Body of pancreas (tissue), 4 donors: ENCODE data around the gene FBXO46. TPM values are rescaled to one million over a fixed set of nuclear protein-coding genes. Genes with fewer than 3 reads are reported as not detected.

ENCODE experiments used
- ATAC-seq: fragments of 150-250 bp; one replicate; pipeline ENCODE4 v1.9.1; 2016
- DNase-seq, 4 donors: peaks; one replicate each; pipeline ENCODE4 v3.0.0-alpha.2; 2019
- H3K27ac ChIP-seq, 4 donors: fragments of 200-600 bp; sonication (generic); 1 replicate in 3 of 4; 2 replicates in 1 of 4; pipeline versions ENCODE4 v1.5.1 to v1.6.1; 2016 to 2019; ENCODE audit warnings: mild to moderate bottlenecking in 1 of 4, mixed read lengths in 1 of 4, moderate library complexity in 1 of 4
- H3K27me3 ChIP-seq, 2 donors: fragments of 200-600 bp; sonication (generic); one replicate each; pipeline ENCODE4 v1.6.0; 2016; ENCODE audit warnings: mild to moderate bottlenecking in 1 of 2
- H3K36me3 ChIP-seq, 2 donors: fragments of 200-600 bp; sonication (generic); replicated peaks in 1 of 2; 2 replicates each; pipeline ENCODE4 v1.5.1; 2016; ENCODE audit warnings: low read depth in 2 of 2; ENCODE audit not compliant: insufficient read depth in 1 of 2
- H3K4me1 ChIP-seq: fragments of 200-600 bp; sonication (generic); one replicate; pipeline ENCODE4 v1.6.0; 2016
- H3K4me3 ChIP-seq, 2 donors: fragments of 200-600 bp; sonication (generic); 1 replicate in 1 of 2; 2 replicates in 1 of 2; pipeline ENCODE4 v1.5.1; 2016 to 2019
- H3K9me3 ChIP-seq, 3 donors: fragments of 200-600 bp; sonication (generic); 1 replicate in 2 of 3; 2 replicates in 1 of 3; pipeline ENCODE4 v1.5.1; 2016
- POLR2A ChIP-seq, 3 donors: fragments of 450-650 bp; IDR thresholded peaks; one replicate each; pipeline ENCODE4 v1.6.1; 2016; ENCODE audit warnings: antibody characterized with exemption in 3 of 3, mild to moderate bottlenecking in 2 of 3
- WGBS, 2 donors: methylation state at CpG; one replicate each; pipeline ENCODE4 v1.1.5; 2017; 5-methylcytosine and 5-hydroxymethylcytosine counted together
- intact Hi-C: fragments of 100-400 bp; cut with DNase I; formaldehyde crosslinking; loops from one replicate; pipeline ENCODE4 v1.15.1; 2023
- total RNA-seq, 2 donors: library from RNA; depleted of rRNA; stranded (reverse); fragments of >200 nt; gene quantifications; one replicate each; pipeline ENCODE4 v1.1.0, GENCODE V29; 2016
- TF ChIP-seq, protein P1 (sequence below), 7 experiments: fragments of 450-650 bp in 4 of 7; fragments of 200-600 bp in 3 of 7; sonication (generic) in 3 of 7; IDR thresholded peaks; one replicate each; pipeline ENCODE4 v1.5.1; 2016 to 2019; ENCODE audit warnings: antibody characterized with exemption in 7 of 7

The FBXO46 gene
- total RNA-seq, 2 donors from 2014 or later = 7.8 to 11.9 TPM

DNA sequence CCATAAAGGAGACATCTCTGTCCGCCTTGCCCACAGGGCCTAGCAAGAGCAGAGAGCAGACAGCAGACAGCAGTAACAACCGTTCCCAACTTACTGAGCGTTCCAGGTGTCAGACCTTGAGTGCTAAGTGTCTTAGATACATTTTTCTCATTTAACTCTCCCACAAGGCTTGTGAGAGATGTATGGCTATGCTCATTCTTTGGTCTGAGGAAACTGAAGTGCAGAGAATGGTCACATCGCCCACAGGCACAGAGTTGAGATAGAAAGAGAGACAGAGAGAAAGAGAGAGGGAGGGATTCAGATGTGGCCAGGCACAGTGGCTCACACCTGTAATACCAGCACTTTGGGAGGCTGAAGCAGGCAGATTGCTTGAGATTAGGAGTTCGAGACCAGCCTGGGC, 16.8 kb upstream of the FBXO46 start:
- ATAC-seq (no peak), DNase-seq (no peak)
- TF ChIP-seq, protein P1, sequence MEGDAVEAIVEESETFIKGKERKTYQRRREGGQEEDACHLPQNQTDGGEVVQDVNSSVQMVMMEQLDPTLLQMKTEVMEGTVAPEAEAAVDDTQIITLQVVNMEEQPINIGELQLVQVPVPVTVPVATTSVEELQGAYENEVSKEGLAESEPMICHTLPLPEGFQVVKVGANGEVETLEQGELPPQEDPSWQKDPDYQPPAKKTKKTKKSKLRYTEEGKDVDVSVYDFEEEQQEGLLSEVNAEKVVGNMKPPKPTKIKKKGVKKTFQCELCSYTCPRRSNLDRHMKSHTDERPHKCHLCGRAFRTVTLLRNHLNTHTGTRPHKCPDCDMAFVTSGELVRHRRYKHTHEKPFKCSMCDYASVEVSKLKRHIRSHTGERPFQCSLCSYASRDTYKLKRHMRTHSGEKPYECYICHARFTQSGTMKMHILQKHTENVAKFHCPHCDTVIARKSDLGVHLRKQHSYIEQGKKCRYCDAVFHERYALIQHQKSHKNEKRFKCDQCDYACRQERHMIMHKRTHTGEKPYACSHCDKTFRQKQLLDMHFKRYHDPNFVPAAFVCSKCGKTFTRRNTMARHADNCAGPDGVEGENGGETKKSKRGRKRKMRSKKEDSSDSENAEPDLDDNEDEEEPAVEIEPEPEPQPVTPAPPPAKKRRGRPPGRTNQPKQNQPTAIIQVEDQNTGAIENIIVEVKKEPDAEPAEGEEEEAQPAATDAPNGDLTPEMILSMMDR (IDR thresholded peaks at IDR 0.05) = no peak
- no peak for TF ChIP-seq POLR2A (IDR thresholded peaks at IDR 0.05)
- Histone ChIP-seq H3K4me3 (no peak overlapping the region), H3K4me1 (no peaks in the 10 kb centered on the region), H3K27ac (no peak overlapping the region), H3K27me3 (no peaks in the 10 kb centered on the region), H3K36me3 (no peaks in the 10 kb centered on the region), H3K9me3 (no peaks in the 10 kb centered on the region)
- 73 to 74% methylated on average over 5 of the region's 5 CpGs for WGBS, 2 donors
- intact Hi-C loops = no loop called here

DNA sequence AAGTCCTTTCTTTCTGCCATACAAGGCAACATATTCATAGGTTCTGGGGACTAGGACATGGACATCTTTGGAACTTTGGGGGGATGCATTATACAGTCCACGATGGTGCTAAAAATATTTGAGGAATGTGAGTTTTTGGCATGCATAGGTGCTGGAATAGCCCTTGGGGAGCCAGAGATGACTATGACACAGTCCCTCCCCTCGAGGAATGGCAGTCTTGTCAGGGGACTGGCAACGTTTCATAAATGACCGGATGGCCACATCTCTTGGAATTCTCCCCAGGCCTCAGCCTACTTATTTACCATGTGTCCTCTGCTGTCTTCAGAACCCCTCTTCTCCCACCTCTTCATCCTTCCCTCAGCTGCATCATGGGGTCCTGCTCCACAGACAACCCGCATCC, 16.2 kb upstream of the FBXO46 start:
- TF ChIP-seq POLR2A (IDR thresholded peaks at IDR 0.05) = no peak
- TF ChIP-seq, protein P1 (IDR thresholded peaks at IDR 0.05) = no peak
- intact Hi-C loops = no loop called here
- Histone ChIP-seq H3K4me1 (no peaks in the 10 kb centered on the region), H3K36me3 (no peaks in the 10 kb centered on the region), H3K9me3 (no peaks in the 10 kb centered on the region), H3K27me3 (no peaks in the 10 kb centered on the region), H3K4me3 (no peak overlapping the region), H3K27ac (no peak overlapping the region)
- DNase-seq (no peak), ATAC-seq (no peak)
- WGBS, 2 donors = 67 to 73% methylated on average over 5 of the region's 5 CpGs

DNA sequence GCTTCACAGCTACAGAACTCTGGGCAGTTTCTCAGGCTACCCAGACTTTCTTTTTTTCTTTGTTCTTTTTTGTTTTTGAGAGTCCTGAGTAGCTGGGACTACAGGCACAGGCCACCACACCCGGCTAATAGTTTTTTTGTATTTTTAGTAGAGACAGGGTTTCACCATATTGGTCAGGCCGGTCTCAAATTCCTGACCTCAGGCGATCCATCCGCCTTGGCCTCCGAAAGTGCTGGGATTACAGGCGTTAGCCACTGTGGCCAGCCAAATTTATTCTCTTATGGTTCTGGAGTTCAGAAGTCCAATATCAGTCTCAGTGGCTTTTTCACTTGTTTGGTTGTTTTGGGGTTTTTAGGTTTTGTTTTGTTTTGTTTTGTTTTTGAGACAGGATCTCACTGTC, 14.9 kb upstream of the FBXO46 start:
- intact Hi-C loops = no loop called here
- H3K4me3 ChIP-seq = no peak overlapping the region
- H3K27me3 ChIP-seq = no peaks in the 10 kb centered on the region
- H3K4me1 ChIP-seq = no peaks in the 10 kb centered on the region
- 83 to 94% methylated on average over 6 of the region's 6 CpGs for WGBS, 2 donors
- H3K9me3 ChIP-seq = no peaks in the 10 kb centered on the region
- H3K36me3 ChIP-seq = no peaks in the 10 kb centered on the region
- H3K27ac ChIP-seq = no peak overlapping the region
- DNase-seq (no peak), ATAC-seq (no peak)
- no peak for TF ChIP-seq POLR2A (IDR thresholded peaks at IDR 0.05)
- TF ChIP-seq, protein P1 (IDR thresholded peaks at IDR 0.05) = no peak

DNA sequence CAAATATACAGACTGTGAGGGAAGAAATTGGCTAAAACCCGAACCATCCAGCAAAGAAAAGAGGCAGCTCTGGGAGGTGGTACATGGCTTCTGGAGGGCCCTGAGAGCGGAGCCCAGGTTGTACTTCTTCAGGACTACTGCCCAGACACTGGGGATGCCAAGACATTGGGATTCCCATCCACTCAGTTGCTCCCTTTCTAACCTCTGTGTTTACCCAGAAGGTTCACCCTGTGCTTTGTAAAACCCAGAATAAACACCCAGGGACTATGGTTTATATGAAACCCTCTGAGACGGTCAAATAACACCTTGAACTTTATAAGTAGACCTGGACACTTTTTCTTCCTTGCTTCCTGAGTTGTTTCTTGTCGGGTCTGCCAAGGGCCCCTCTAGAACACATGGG, 12.3 kb upstream of the FBXO46 start:
- H3K9me3 ChIP-seq = no peaks in the 10 kb centered on the region
- no peaks in the 10 kb centered on the region for H3K36me3 ChIP-seq
- no peak overlapping the region for H3K4me3 ChIP-seq
- H3K27ac ChIP-seq = no peak overlapping the region
- H3K4me1 ChIP-seq = no peaks in the 10 kb centered on the region
- no peak for TF ChIP-seq POLR2A (IDR thresholded peaks at IDR 0.05)
- TF ChIP-seq, protein P1 (IDR thresholded peaks at IDR 0.05) = no peak
- DNase-seq (no peak), ATAC-seq (no peak)
- intact Hi-C loops = no loop called here
- H3K27me3 ChIP-seq = no peaks in the 10 kb centered on the region
- WGBS, 2 donors = 70 to 71% methylated on average over 4 of the region's 4 CpGs

DNA sequence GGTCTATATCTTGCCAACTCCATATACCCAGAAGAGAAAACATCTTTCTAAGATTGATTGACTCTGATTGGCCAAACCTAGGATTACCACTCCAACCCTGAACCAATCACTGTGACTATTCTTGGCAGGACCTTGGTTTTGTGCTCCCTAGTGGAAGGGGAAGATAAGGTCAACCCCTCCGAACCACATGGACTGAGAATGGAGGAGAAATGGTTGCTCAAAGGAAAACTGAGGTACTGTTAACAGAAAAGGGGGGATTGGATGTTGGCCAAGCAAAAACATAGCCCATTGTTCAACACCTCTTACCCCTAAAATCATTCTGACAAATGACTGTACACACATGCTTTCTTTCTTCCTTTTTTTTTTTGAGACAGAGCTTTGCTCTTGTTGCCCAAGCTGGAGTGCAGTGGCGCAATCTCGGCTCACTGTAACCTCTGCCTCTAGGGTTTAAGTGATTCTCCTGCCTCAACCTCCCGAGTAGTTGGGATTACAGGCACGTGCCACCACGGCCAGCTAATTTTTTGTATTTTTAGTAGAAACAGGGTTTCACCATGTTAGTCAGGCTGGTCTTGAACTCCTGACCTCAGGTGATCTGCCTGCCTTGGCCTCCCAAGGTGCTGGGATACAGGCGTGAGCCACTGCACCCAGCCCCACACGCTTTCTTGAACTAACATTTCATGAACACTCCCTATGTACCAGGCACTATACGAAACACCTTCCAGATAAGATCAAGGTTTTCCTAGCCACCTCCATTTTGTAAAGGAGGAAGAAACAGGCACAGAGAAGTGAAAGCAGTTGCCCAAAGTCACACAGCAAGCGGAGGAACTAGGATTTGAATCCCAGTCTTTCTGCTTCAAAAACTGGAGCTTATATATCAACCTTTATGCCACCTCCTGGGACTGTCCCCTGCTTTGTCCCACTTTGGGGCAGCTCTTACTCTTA, 9.1 kb upstream of the FBXO46 start:
- H3K27ac ChIP-seq = no peak overlapping the region
- 78% methylated on average over 10 of the region's 10 CpGs for WGBS, 2 donors
- ATAC-seq = no peak
- no peak for DNase-seq
- H3K4me1 ChIP-seq = no peaks in the 10 kb centered on the region
- no peak overlapping the region for H3K4me3 ChIP-seq
- H3K36me3 ChIP-seq = no peaks in the 10 kb centered on the region
- no peaks in the 10 kb centered on the region for H3K27me3 ChIP-seq
- intact Hi-C loops = no loop called here
- no peaks in the 10 kb centered on the region for H3K9me3 ChIP-seq
- TF ChIP-seq, protein P1 (IDR thresholded peaks at IDR 0.05) = no peak
- no peak for TF ChIP-seq POLR2A (IDR thresholded peaks at IDR 0.05)
